Kidney (tissue), 14 donors: ENCODE measurements around the gene FGD6. TPM values are rescaled to one million over a fixed set of nuclear protein-coding genes. Genes with fewer than 3 reads are reported as not detected.

ENCODE experiments used
- DNase-seq, 5 donors: peaks; one replicate each; pipeline ENCODE4 v3.0.0-alpha.2; 2013 to 2020
- FAIRE-seq: peaks from 2 replicates; lab custom pipeline; 2012; peaks lifted over from hg19 to GRCh38; lab: Jason Lieb, UNC
- H3K27ac ChIP-seq, 2 donors: one replicate each; pipeline ENCODE4 v1.7.0; 2013; ENCODE audit warnings: low read depth in 2 of 2, low read length in 2 of 2, inconsistent platforms in 1 of 2
- H3K27me3 ChIP-seq: one replicate; pipeline ENCODE4 v1.7.1; 2013; ENCODE audit warnings: low read length, inconsistent platforms; ENCODE audit not compliant: control insufficient read depth, insufficient read depth
- H3K36me3 ChIP-seq, 3 donors: one replicate each; pipeline versions ENCODE4 v1.7.0 to v1.7.1; 2013; ENCODE audit warnings: low read length in 3 of 3, control low read depth in 1 of 3, inconsistent platforms in 1 of 3; ENCODE audit not compliant: insufficient read depth in 3 of 3, control insufficient read depth in 2 of 3
- H3K4me1 ChIP-seq, 3 donors: one replicate each; pipeline versions ENCODE4 v1.7.0 to v1.7.1; 2013; ENCODE audit warnings: low read length in 3 of 3, inconsistent platforms in 1 of 3, low read depth in 1 of 3; ENCODE audit not compliant: control insufficient read depth in 2 of 3, insufficient read depth in 2 of 3
- H3K4me3 ChIP-seq, 3 donors: one replicate each; pipeline versions ENCODE4 v1.7.0 to v1.8.1; 2013; ENCODE audit warnings: low read length in 3 of 3, control low read depth in 1 of 3, inconsistent platforms in 1 of 3
- H3K9ac ChIP-seq, 3 donors: one replicate each; pipeline versions ENCODE4 v1.7.0 to v1.7.1; 2013; ENCODE audit warnings: low read length in 3 of 3, control low read depth in 1 of 3, inconsistent platforms in 1 of 3
- H3K9me3 ChIP-seq, 3 donors: one replicate each; pipeline versions ENCODE4 v1.7.0 to v1.7.1; 2013; ENCODE audit warnings: low read length in 3 of 3, control low read depth in 1 of 3, inconsistent platforms in 1 of 3; ENCODE audit not compliant: control insufficient read depth in 2 of 3, insufficient read depth in 1 of 3
- CTCF ChIP-seq: IDR thresholded peaks from 3 replicates; pipeline ENCODE4 v1.5.1; 2012; ENCODE audit warnings: mild to moderate bottlenecking, moderate library complexity, borderline replicate concordance; ENCODE audit not compliant: insufficient read depth; ENCODE audit errors: extremely low read depth
- intact Hi-C: fragments of 100-400 bp; cut with DNase I; formaldehyde crosslinking; loops from one replicate; pipeline ENCODE4 v1.11.1; 2022
- polyA plus RNA-seq: library from polyadenylated mRNA; stranded (reverse); fragments of 350-450 nt; fragmentation: Illumina TruSeq; extraction: RNeasy Lipid Tissue Mini Kit (QIAGEN cat#74804); gene quantifications from one replicate; pipeline ENCODE4 v1.2.3, GENCODE V29; 2014; ENCODE audit warnings: low read depth, low replicate concordance; ENCODE audit not compliant: insufficient read depth
- total RNA-seq: library from RNA; stranded (reverse); fragmentation: NEBNext Ultra II Directional; extraction: Animal tissue kit (Norgen Biotek cat#: 25700); gene quantifications from one replicate; pipeline ENCODE4 v1.2.1, GENCODE V29; 2021
- donor health status: control.
- donor health status: control.
- donor health status: control.
- donor health status: control.
- donor health status: control.
- donor health status: DM: yes; HTN: yes; CAD: no.
- donor health status: Normal renal cell carcinoma (clear cell type).

Gene FGD6
- total and polyA plus RNA-seq, 2 donors from 2014 or later, result 1.2 to 19.8 TPM

- FAIRE-seq, result no peak
- no peak overlapping the region for H3K27ac ChIP-seq
- intact Hi-C loops, result no loop called here
- peaks cover 0 to 3% (median 0%) of the 10 kb centered on the region in 3 donors for H3K36me3 ChIP-seq
- no peaks in the 10 kb centered on the region for H3K4me1 ChIP-seq
- H3K4me3 ChIP-seq, result no peak overlapping the region
- no peak overlapping the region for H3K9ac ChIP-seq
- TF ChIP-seq CTCF, result no peak
- no peaks in the 10 kb centered on the region for H3K9me3 ChIP-seq
- H3K27me3 ChIP-seq, result no peaks in the 10 kb centered on the region
- no peak for DNase-seq
These were observed 93.2 kb downstream of the FGD6 start for GRCh38 chr12:95124106-95124505.

- no peak for TF ChIP-seq CTCF
- no peaks in the 10 kb centered on the region for H3K36me3 ChIP-seq
- H3K27me3 ChIP-seq, result no peaks in the 10 kb centered on the region
- intact Hi-C loops, result loop anchor here (10.0 kb wide), 1 partner anchor 216 kb away; no protein-coding TSS in a partner anchor
- no peak overlapping the region for H3K9ac ChIP-seq
- no peak overlapping the region for H3K4me3 ChIP-seq
- no peak overlapping the region for H3K27ac ChIP-seq
- H3K4me1 ChIP-seq, result no peaks in the 10 kb centered on the region
- no peak for FAIRE-seq
- no peaks in the 10 kb centered on the region for H3K9me3 ChIP-seq
- DNase-seq, result no peak
These were observed 98.5 kb downstream of the FGD6 start for GRCh38 chr12:95118788-95119179.

GRCh38 chr12:95118138-95118787 lies 99.0 kb downstream of the FGD6 start:
- Histone ChIP-seq H3K27me3 (no peaks in the 10 kb centered on the region), H3K4me1 (no peaks in the 10 kb centered on the region), H3K9me3 (no peaks in the 10 kb centered on the region), H3K27ac (no peak overlapping the region), H3K9ac (no peak overlapping the region), H3K36me3 (no peaks in the 10 kb centered on the region), H3K4me3 (no peak overlapping the region)
- FAIRE-seq, result no peak
- peak; percentile 3 for TF ChIP-seq CTCF
- intact Hi-C loops, result loop anchor here (10.0 kb wide), 1 partner anchor 217 kb away; no protein-coding TSS in a partner anchor
- peak in 1 of 5 donors; percentile 42 for DNase-seq
